ENCODE results near the gene LIN28B.

LIN28B gene

GRCh38 chr6:105015482-105015881 lies 58.6 kb downstream of the LIN28B start:
- DNase-seq = no peak

- no peak for DNase-seq
Measured at GRCh38 chr6:105019285-105019684, 62.4 kb downstream of the LIN28B start.

- no peak for DNase-seq
Measured at GRCh38 chr6:105021399-105021798, 64.5 kb downstream of the LIN28B start.

GRCh38 chr6:105022416-105022815 lies 65.5 kb downstream of the LIN28B start:
- no peak for DNase-seq

- DNase-seq = no peak
Measured at GRCh38 chr6:105024803-105025202, 67.9 kb downstream of the LIN28B start.

GRCh38 chr6:105028898-105029297 lies 72.0 kb downstream of the LIN28B start:
- DNase-seq = no peak

- no peak for DNase-seq
Measured at GRCh38 chr6:105029581-105029980, 72.7 kb downstream of the LIN28B start.

GRCh38 chr6:105034470-105034869 lies 77.6 kb downstream of the LIN28B start:
- DNase-seq = no peak

GRCh38 chr6:105035299-105035698 lies 78.4 kb downstream of the LIN28B start:
- no peak for DNase-seq

- no peak for DNase-seq
Measured at GRCh38 chr6:105036351-105036750, 79.4 kb downstream of the LIN28B start.

- DNase-seq = no peak
Measured at GRCh38 chr6:105038259-105038658, 81.4 kb downstream of the LIN28B start.

GRCh38 chr6:105041880-105042279 lies 85.0 kb downstream of the LIN28B start:
- DNase-seq = no peak

GRCh38 chr6:105042648-105043047 lies 85.7 kb downstream of the LIN28B start:
- no peak for DNase-seq

GRCh38 chr6:105043979-105044378 lies 87.1 kb downstream of the LIN28B start:
- DNase-seq = no peak

GRCh38 chr6:105045526-105045925 lies 88.6 kb downstream of the LIN28B start:
- DNase-seq = no peak

GRCh38 chr6:105051941-105052471 lies 95.1 kb downstream of the LIN28B start:
- DNase-seq = no peak

- DNase-seq = no peak
Measured at GRCh38 chr6:105056646-105057045, 99.7 kb downstream of the LIN28B start.

GRCh38 chr6:105057160-105057559 lies 100.3 kb downstream of the LIN28B start:
- no peak for DNase-seq

- no peak for DNase-seq
Measured at GRCh38 chr6:105058316-105058715, 101.4 kb downstream of the LIN28B start.

GRCh38 chr6:105058846-105059245 lies 101.9 kb downstream of the LIN28B start:
- no peak for DNase-seq

- DNase-seq = no peak
Measured at GRCh38 chr6:105066233-105066632, 109.3 kb downstream of the LIN28B start.

GRCh38 chr6:105066836-105067235 lies 109.9 kb downstream of the LIN28B start:
- DNase-seq = no peak

GRCh38 chr6:105067329-105067728 lies 110.4 kb downstream of the LIN28B start:
- DNase-seq = no peak

GRCh38 chr6:105068407-105068806 lies 111.5 kb downstream of the LIN28B start:
- no peak for DNase-seq

- no peak for DNase-seq
Measured at GRCh38 chr6:105069821-105070445, 113.0 kb downstream of the LIN28B start.

Data from activated CD4-positive, alpha-beta T cell treated with anti-CD3 and anti-CD28 coated beads, Interleukin-2, amount 50 U/mL, for 4 hours (primary cell).